Left hindlimb (tissue), 1 donor: ENCODE data around the gene GDF15.

Source experiments
- DNase-seq: peaks from one replicate; pipeline ENCODE4 v3.0.0-alpha.2; 2018

Gene GDF15

DNA sequence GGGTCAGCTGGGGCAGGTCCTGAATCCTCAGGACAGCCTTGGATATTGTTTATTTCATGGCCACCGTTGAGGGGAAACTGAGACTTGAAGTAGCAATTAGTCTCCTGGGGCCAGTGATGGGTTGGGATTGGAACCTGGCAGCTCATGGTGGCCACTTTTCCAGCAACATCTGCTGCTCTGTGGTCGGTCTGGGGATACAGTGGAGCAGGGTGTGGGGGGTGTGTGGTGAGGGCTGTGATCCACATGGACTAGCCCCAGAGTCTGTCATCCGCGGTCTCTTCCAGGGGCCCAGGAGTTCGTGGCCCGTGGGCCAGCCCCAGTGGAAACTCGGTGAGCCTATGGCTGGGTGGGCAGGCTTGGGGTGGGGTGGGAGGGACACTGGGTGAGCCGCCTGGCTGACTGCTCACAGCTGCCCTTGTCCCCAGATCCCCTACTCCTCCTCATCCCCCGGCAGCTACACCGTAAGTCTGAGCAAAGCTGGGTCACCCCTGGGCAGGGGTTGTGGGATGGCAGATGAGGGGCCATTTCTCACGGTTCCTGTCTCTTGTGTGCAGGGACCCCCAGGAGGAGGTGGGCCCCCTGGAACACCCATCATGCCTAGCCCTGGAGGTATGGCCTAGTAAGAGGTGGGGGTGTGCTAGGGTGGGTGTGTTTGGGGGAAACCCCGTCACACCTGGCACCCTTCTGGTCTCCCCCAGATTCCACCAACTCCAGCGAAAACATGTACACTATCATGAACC, 46.5 kb downstream of the GDF15 start:
- no peak for DNase-seq

DNA sequence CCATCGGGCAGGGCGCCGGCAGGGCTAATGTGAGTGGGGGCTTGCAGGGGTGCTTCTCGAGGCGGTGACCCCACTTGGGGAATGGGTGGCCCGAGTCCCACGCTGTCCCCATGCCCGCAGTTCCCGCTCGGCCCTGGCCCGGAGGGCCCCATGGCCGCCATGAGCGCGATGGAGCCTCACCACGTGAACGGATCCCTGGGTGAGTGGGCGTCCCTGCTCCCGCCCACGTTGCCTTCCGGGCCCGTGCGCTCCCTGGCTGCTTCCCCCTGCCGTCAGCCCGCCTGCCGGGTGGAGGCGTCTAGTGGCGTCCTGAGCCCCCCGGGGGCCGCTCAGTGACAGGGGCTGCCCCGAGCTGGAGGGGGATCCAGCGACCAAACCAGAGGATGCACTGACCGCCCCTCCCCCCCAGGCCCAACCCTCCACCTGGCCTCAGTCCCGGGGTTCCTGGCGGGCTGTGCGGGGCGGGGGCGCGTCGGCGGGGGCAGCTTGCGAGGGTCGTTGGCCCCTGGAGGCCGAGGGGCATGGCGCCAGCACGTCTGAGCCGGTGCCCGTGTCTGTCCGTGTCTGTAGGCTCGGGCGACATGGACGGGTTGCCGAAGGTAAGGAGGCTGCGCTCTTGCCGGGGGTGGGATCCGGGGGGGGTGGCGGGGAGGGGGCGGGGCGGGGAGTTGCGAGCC, 47.2 kb downstream of the GDF15 start:
- no peak for DNase-seq

DNA sequence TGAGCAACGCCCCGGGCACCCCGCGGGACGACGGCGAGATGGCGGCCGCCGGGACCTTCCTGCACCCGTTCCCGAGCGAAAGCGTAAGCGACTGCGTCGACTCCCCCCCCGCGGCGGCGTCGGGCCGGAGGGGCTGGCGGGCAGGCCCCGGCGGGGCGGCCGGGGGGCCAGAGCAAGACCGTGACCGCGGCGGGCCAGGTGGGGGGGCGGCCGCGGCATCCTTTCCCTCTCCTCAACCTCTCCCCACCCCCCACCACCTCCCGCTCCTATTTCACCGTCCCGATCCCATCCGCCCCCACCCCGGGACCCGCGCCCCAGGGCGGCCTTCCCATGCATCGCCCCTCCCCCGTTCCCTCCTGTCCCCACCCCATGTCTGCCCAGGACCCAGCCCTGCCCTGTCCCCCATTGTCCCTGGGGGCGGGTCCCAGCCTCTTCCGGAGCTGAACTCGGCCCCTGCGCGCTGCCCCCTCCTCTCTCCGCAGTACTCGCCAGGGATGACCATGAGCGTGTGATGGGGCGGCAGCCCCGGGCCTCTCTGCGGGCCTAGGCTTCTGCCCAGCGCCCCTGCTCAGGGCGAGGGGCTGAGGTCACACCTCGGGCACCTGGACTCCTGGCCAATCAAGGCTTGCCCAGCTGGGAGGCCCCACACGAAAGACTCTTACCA, 47.9 kb downstream of the GDF15 start:
- DNase-seq = no peak

DNA sequence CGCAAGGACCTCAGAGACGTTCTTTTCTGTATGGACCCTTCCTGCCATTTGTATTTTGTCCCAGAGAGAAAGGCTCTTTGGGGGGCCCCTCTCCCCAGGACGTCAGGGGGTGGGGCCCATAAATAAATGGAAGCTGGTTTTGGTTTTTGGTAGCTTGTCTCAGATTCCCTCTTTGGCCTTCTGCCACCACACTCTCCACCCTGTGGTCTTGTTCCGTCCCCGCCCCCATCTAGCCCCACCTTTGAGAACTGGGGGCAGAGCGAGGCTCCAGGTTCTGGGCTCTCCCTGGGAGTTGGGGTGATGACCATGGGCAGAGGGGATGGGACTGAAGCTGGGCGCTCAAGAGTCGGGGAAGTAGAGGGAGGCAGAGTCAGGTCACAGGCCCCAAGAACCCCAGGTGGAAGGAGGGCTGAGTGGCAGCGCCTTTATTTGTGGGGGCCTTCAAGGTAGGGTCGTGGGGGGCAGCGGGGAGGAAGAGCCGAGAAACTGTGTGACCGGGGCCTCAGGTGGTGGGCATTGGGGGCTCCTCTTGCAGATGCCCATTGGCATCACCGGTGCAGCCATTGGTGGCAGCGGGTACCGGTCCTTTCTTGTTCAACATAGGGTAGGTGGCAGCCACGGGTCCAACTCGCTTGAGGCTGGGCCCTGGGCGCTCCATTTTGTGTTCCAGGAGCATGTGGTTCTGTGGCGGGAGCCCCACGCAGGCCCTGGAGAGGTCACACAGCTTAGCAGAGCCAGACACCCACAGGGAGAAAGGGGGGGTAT, 48.6 kb downstream of the GDF15 start:
- no peak for DNase-seq

DNA sequence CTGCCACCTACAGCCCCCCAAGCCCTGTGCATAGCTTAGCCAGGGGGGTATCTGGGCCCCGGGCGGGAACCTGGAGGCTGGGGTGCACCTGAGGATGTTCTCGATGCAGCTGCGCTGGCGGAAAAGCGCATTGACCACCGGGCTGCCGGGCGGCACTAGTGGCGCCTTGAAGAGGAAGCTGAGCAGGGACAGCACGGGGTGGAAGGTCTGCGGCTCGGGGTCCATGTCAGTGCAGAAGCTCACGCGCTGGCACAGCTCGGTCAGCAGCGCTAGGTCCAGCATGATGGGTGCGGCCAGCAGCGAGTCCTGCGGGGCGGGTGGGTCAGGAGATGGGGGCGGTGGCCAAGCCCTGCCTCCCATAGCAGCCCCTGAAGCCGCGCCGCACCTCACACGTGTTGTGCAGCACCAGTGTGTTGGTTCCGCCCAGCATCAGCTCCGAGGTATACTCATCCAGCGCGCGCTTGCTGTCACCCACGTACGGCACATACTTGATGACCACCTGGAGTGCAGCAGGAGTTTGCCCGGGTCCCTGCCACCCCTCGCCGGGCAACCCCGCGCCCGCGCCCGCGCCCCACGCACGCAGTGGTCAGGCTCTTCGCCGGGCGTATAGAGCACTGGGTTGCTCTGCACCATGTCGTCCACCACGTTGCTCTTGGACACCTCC, 49.4 kb downstream of the GDF15 start:
- no peak for DNase-seq

DNA sequence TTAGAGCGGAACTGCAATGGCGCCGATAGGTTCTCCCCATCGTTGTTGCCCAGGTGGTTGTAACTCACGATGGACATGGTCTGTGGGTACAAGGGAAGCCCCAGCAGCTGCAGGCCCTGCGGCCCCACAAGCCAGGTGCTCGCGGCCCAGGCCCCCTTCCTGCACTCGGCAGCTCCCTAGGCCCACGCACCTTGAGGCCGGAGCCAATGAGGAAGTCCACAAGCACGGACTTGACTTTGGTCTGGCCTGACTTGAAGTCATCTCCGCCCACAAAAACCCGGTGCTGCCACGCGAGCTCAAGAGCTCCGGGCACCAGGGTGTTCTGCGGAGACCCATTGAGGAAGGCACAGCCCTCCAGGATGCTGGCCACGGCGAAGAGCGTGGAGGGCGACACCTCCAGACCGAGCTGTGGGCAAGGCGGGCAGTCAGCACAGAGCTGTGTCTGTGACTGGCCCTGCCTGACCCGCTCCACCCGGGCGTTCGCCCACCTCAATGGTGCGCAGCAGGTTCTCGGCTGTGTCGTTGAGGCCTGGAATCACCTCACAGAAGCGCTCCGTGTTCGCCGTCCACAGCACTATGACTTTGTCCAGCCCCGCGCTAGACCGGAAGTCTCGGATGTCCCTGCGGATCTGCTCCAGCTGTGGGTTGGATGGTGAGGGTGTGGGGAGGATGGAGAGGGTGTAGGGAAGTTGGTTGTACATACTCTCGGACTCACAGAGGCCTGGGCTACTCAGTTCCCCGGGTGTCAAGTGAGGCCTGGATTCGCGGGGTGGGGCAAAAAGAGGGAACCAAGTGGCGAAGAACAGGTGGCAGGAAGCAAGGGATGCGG, 50.1 kb downstream of the GDF15 start:
- no peak for DNase-seq

DNA sequence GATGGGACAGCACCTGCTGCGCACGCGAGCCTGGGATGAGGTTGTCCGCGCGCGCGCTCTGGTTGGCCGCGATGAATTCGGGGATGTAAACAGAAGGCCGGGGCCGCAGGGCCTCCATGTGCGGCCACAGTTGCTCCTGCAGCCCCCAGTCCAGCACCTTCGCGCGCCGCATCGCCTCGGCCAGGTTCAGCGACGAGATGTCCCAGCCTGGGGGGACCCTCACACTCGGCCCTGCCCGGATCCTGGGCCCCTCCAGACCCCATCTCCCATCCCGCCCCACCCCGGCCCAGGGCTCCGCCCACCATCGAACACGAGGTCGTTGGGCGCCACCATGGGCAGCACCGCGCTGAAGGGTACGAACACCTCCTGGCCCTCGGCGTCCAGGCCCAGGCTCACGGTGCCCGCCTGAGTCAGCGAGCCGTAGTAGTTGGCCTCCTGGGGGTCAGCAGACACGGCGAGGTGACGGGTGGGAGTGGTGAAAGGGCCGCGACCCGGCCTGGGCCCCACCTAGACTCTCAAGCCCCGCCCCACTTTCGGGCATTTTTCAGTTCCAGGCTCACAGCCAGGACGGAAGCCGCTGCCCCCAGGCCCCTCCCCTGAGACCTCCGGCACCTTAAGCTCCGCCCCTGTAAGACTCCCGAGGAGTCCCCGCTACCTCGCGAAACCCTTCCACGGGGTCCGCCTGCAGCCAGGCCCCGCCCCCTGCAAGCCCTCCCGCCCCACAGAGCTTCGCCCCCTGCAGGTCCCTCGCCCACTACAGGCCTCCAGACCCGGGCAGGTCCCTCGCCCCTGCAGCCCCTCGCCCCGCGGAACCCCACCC, 50.9 kb downstream of the GDF15 start:
- peak; percentile 89 for DNase-seq

DNA sequence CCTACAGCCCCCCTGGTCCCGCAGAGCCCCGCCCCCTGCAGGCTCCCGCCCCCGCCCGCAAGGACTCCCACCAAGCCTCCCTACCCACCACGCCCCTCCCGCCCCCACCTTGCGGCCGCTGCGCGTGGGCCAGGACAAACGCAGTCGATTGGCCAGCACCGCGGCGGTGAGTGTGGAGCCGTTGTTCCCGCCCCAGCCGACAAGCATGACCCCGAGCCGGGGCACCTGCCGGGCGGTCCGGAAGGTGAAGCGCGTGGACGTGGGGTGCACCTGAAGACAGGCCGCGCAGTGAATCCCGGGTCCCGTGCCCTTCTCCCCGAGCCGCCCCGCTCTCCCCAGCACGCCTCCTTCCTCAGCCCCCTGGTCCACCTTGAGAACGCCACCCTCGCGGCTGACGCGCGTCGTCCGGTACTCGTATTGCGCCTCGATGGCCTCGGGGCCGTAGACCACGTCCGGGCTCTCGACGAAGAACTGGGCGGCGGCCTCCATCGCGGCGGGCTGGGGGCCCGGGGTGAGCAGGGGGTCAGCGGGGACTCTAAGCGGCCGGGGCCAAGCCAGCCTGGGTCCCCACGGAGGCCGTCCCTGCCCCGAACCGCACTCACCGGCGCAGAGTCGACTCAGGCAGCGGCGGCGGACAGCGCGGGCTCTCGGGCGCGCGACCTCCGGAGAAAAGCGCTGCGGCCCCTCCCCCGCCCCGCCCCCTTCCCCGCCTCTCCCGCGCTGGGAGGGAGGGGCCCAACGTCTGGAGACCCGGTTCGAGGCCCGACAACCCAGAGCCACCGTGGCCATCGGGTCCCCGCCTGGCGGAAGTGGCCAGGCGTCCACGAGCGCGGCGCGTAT, 51.8 kb downstream of the GDF15 start, which contains the start of gene ISYNA1:
TSS of gene ISYNA1 (minus strand) at position 643 of the 840 bp plus-strand sequence. CDS start at position 489, 154 bp downstream.
- DNase-seq = peak; percentile 79

DNA sequence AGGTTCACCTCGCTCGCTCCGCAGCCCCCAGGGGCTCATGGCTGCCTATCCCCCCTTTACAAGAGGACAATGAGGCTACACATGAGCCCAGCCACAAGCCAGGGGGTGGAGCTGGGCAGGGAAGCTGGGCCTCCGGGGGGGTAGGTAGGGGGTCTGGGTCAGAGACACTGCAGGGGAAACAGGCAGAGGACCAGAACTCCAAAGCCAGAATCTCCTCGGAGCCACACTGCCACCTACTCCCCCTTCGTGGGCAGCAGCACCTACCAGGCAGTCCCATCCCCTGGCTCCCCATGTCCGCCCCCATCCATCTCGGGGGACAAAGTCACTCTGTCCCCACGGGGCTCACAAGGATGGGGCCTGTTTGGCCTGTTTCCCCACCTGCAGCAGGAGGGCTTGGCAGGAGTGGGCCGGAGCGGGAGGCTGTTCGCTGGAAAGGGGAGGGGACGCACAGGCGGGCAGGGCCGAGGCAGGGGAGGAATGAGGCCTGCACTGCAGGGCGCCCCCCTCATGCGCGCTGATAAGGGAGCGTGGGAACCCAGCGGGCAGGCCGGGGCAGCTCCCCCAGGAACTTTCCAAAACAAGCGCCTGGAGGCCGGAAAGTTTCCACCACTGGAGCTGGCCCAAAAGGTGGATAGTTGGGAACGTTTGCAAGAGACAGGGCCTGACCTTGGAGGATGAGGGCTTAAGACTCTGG, 52.5 kb downstream of the GDF15 start:
- DNase-seq = no peak
